NCI-H1694 treated with DMSO at 0.1 percent for 48 hours (cell line): ENCODE data around the gene ALPK3.

Experiments used
- DNase-seq: peaks from one replicate; lab custom pipeline; 2025; lab: John Stamatoyannopoulos, UW

ALPK3 gene

GRCh38 chr15:84921121-84921520 lies 104.0 kb downstream of the ALPK3 start:
- DNase-seq, result no peak

DNA sequence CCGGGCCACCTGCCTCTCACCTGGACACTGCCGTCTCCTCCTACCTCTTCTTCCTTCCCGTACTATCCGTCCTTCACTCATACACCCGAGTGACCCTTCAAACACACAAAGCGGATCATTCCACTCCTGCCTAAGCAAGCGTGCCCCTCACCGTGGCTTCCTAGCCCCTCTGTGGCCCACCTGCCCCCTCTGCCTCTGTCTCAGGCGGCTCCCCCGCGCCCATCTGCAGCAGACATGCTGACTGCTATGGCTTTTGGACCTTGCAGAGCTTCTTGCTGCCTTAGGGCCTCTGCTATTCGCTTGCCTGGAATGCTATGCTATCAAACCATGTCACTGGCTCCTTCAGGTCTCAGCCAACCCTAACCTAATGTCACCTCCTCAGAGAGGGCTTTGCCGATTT lies 105.4 kb downstream of the ALPK3 start:
- no peak for DNase-seq
